ENCODE measurements around the gene UBR2. TPM values are rescaled to one million over a fixed set of nuclear protein-coding genes. Genes with fewer than 3 reads are reported as not detected.
"Not testable (repeated sequence)": the region's sequence is repeated elsewhere in the genome, so short reads cannot be mapped to it uniquely, and the experiment has no call there.

UBR2 gene
- total RNA-seq, 1 experiment from 2014 or later: 8.8 TPM

GRCh38 chr6:42724825-42725224 is 161.0 kb downstream of the UBR2 start:
- H3K36me3 ChIP-seq: no peaks in the 10 kb centered on the region
- H3K27me3 ChIP-seq: no peaks in the 10 kb centered on the region
- DNase-seq: no peak
- no peak overlapping the region for H3K4me3 ChIP-seq
- no peaks in the 10 kb centered on the region for H3K9me3 ChIP-seq

DNA sequence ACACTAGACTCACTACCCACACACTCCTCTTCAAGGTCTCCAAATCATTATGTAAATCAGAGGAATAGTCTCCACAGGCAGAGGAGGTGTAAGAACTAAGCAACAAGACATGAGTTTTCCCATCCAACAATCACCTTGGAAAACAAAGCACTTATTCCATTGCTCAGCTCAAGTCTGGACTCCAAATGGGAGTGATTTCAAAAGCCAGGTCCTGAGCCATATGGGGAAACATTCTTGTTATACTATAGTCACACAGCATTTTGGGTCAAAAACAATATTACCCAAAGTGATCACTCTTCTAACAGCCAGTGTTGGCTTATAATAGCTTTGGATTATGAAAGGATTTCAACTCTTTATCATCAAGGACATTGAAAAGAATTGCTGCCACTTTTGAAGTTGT is 162.2 kb downstream of the UBR2 start:
- Histone ChIP-seq H3K4me3 (no peak overlapping the region), H3K27me3 (no peaks in the 10 kb centered on the region), H3K36me3 (no peaks in the 10 kb centered on the region), H3K9me3 (no peaks in the 10 kb centered on the region)
- no peak for DNase-seq

- DNase-seq: peak; percentile 59
- Histone ChIP-seq H3K27me3 (no peaks in the 10 kb centered on the region), H3K9me3 (no peaks in the 10 kb centered on the region), H3K4me3 (no peak overlapping the region), H3K36me3 (no peaks in the 10 kb centered on the region)
These were observed 162.8 kb downstream of the UBR2 start for GRCh38 chr6:42726485-42727086.

DNA sequence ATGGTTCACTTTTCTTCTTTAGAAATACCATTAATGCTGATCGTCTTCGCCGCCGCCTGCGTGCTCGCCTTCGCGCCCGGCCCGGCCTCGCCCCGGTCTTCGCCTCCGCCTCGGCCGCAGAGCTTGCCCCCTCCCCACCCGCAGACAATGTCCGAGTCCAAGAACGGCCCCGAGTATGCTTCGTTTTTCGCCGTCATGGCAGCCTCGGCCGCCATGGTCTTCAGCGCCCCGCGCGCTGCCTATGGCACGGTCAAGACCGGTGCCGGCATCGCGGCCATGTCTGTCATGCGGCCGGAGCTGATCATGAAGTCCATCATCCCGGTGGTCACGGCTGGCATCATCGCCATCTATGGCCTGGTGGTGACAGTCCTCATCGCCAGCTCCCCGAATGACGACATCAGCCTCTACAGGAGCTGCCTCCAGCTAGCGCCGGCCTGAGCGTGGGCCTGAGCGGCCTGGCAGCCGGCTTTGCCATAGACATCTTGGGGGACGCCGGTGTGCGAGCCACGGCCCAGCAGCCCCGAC is 163.3 kb downstream of the UBR2 start:
- H3K4me3 ChIP-seq: no peak overlapping the region
- H3K9me3 ChIP-seq: no peaks in the 10 kb centered on the region
- no peak for DNase-seq
- H3K27me3 ChIP-seq: no peaks in the 10 kb centered on the region
- H3K36me3 ChIP-seq: no peaks in the 10 kb centered on the region

DNA sequence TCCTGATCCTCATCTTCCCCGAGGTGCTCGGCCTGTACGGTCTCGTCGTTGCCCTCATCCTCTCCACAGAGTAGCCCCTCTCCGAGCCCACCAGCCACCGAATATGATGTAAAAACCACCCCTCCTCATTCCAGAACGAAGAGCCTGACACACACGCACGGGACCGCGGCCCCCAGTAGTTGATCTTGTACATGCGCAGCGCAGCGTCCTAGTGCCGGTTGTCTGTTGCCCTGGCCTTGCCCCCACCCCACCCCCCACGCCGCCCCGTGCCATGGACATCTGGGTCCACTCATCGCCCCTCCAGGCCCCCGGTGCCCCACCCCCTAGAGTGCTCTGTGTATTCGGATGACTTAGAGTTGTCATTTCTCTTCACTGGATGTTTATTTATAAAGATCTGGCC is 163.8 kb downstream of the UBR2 start:
- Histone ChIP-seq H3K27me3 (no peaks in the 10 kb centered on the region), H3K9me3 (no peaks in the 10 kb centered on the region), H3K36me3 (no peaks in the 10 kb centered on the region), H3K4me3 (no peak overlapping the region)
- no peak for DNase-seq

DNA sequence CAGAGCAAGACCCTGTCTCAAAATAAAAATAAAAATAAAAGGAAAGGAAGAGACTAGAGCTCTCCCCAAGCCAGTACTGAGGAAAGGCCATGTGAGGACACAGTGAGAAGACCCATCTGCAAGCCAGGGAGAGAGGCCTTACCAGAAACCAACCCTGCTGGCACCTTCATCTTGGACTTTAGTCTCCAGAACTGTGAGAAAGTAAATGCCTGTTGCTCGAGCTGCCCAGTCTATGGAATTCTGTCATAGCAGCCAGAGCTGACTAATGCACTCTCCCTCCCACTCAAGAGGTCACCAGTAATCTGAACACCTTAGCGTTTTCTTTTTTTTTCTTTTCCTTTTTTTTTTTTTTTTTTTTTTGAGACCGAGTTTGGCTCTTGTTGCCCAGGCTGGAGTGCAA is 165.9 kb downstream of the UBR2 start:
- no peak overlapping the region for H3K4me3 ChIP-seq
- H3K27me3 ChIP-seq: no peaks in the 10 kb centered on the region
- H3K9me3 ChIP-seq: no peaks in the 10 kb centered on the region
- no peaks in the 10 kb centered on the region for H3K36me3 ChIP-seq
- peak; percentile 13 for DNase-seq

GRCh38 chr6:42733867-42734481 is 170.1 kb downstream of the UBR2 start:
- not testable (repeated sequence) for H3K36me3 ChIP-seq, H3K27me3 ChIP-seq, DNase-seq, H3K4me3 ChIP-seq, H3K9me3 ChIP-seq

GRCh38 chr6:42735976-42736375 is 172.1 kb downstream of the UBR2 start:
- no peaks in the 10 kb centered on the region for H3K36me3 ChIP-seq
- DNase-seq: no peak
- no peak overlapping the region for H3K4me3 ChIP-seq
- no peaks in the 10 kb centered on the region for H3K9me3 ChIP-seq
- H3K27me3 ChIP-seq: no peaks in the 10 kb centered on the region

DNA sequence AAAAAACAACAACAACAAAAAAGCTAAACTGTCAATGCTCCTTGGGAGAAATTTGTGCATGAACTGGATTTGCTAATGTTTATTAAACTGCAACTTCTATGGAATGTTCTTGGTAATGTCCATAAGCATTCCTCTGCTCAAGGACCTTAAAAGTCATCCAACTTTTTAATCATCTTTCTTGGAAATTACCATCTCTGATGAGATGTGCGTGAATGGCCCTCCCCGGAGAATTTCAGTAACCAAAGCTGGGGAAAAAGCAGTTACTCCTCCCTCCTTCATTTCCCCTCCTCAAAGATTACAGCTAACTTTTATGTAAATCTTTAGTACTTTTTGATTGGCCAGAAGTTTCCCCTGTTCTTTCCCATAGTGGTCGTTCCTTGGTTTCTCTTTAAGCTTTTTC is 176.9 kb downstream of the UBR2 start:
- no peak overlapping the region for H3K4me3 ChIP-seq
- DNase-seq: no peak

GRCh38 chr6:42742116-42742894 is 178.5 kb downstream of the UBR2 start:
- no peak for DNase-seq
- Histone ChIP-seq H3K4me3 (no peak overlapping the region), H3K9me3 (no peaks in the 10 kb centered on the region), H3K27me3 (no peaks in the 10 kb centered on the region), H3K36me3 (peaks cover 5% of the 10 kb centered on the region; the same call in 1 of the 2 replicates)

More for the DNA sequence above, 176.9 kb downstream of the UBR2 start:
- peaks cover 5% of the 10 kb centered on the region; the same call in 1 of the 2 replicates for H3K36me3 ChIP-seq
- no peaks in the 10 kb centered on the region for H3K9me3 ChIP-seq
- H3K27me3 ChIP-seq: no peaks in the 10 kb centered on the region

Other genes starting within 250 kb of the UBR2 start
- 2.1 TPM in 2 replicates for gene TRERF1, start 112.1 kb upstream of the UBR2 start, total RNA-seq (2014; rRNA removed; shearing (Covaris generic); ENCODE audit: low replicate concordance)
- gene PRPH2, start 158.6 kb downstream of the UBR2 start, total RNA-seq (2014; rRNA removed; shearing (Covaris generic); ENCODE audit: low replicate concordance): not detected in 2 replicates
- 29.2 and 37.5 TPM in 2 replicates for gene TBCC, start 182.1 kb downstream of the UBR2 start, total RNA-seq (2014; rRNA removed; shearing (Covaris generic); ENCODE audit: low replicate concordance)
- 0.40 and 2.3 TPM in 2 replicates for gene BICRAL, start 218.0 kb downstream of the UBR2 start, total RNA-seq (2014; rRNA removed; shearing (Covaris generic); ENCODE audit: low replicate concordance)